Measurements from ENCODE around the gene OIT3. TPM values are rescaled to one million over a fixed set of nuclear protein-coding genes. Genes with fewer than 3 reads are reported as not detected.

Gene OIT3
- not detected in 2 replicates for total RNA-seq (ENCODE audit: low replicate concordance)

- peak; percentile 30 for DNase-seq (ENCODE audit: low spot score)
- Histone ChIP-seq H3K27ac (no peak within 1 kb of the TSS), H3K27me3 (no peaks in the 10 kb centered on the region), H3K4me3 (no peak within 1 kb of the TSS), H3K4me2 (no peak within 1 kb of the TSS), H3K9ac (no peak within 1 kb of the TSS), H3K4me1 (peaks cover 3% of the 10 kb centered on the region), H3K79me2 (ENCODE audit: low read depth) (no peaks in the 10 kb centered on the region), H3K36me3 (no peaks in the 10 kb centered on the region), H4K20me1 (ENCODE audit: low read depth) (no peaks in the 10 kb centered on the region), H3F3A (ENCODE audit: low read depth) (no peaks in the 10 kb centered on the region), H2AFZ (replicated peaks) (no peak within 1 kb of the TSS), H3K9me3 (ENCODE audit: low read depth) (no peaks in the 10 kb centered on the region)
- Mint-ChIP-seq H3K4me1 (no peaks in the 10 kb centered on the region), H3K36me3 (peaks cover 6% of the 10 kb centered on the region), H3K4me3 (no peak within 1 kb of the TSS), H3K27ac (no peak within 1 kb of the TSS), H3K9me3 (no peaks in the 10 kb centered on the region), H3K27me3 (ENCODE audit: insufficient read depth, low read depth) (no peaks in the 10 kb centered on the region)
- TF ChIP-seq EZH2phosphoT487 (IDR thresholded peaks at IDR 0.05) (no peak), EZH2 (IDR thresholded peaks at IDR 0.05) (no peak), CTCF (IDR thresholded peaks at IDR 0.05) (no peak)
Measured at GRCh38 chr10:72893136-72893798, at the start of gene OIT3. Gene OIT3, plus strand, starts transcription at chr10:72893739. Its CDS starts 60 bp downstream, at chr10:72893799.

GRCh38 chr10:72846238-72846637 is 47.3 kb upstream of the OIT3 start:
- Histone ChIP-seq H3K79me2 (ENCODE audit: low read depth) (no peaks in the 10 kb centered on the region), H3K4me2 (no peak overlapping the region), H3K9ac (no peak overlapping the region), H3K4me3 (no peak overlapping the region), H3K27me3 (no peaks in the 10 kb centered on the region), H3K4me1 (no peaks in the 10 kb centered on the region), H3K27ac (no peak overlapping the region), H3F3A (ENCODE audit: low read depth) (no peaks in the 10 kb centered on the region), H3K9me3 (ENCODE audit: low read depth) (no peaks in the 10 kb centered on the region), H3K36me3 (no peaks in the 10 kb centered on the region), H2AFZ (replicated peaks) (no peak overlapping the region), H4K20me1 (ENCODE audit: low read depth) (no peaks in the 10 kb centered on the region)
- H3K27ac Mint-ChIP-seq: no peak overlapping the region
- no peaks in the 10 kb centered on the region for H3K4me1 Mint-ChIP-seq
- DNase-seq (ENCODE audit: low spot score): no peak
- H3K27me3 Mint-ChIP-seq (ENCODE audit: insufficient read depth, low read depth): no peaks in the 10 kb centered on the region
- peaks cover 8% of the 10 kb centered on the region for H3K36me3 Mint-ChIP-seq
- no peaks in the 10 kb centered on the region for H3K9me3 Mint-ChIP-seq
- no peak overlapping the region for H3K4me3 Mint-ChIP-seq
- no peak for TF ChIP-seq EZH2phosphoT487 (IDR thresholded peaks at IDR 0.05)
- TF ChIP-seq EZH2 (IDR thresholded peaks at IDR 0.05): no peak
- TF ChIP-seq CTCF (IDR thresholded peaks at IDR 0.05): no peak

GRCh38 chr10:72847681-72848080 is 45.9 kb upstream of the OIT3 start:
- H3K27me3 ChIP-seq: no peaks in the 10 kb centered on the region
- no peak overlapping the region for H3K4me3 Mint-ChIP-seq
- H3K9me3 Mint-ChIP-seq: no peaks in the 10 kb centered on the region
- TF ChIP-seq EZH2 (IDR thresholded peaks at IDR 0.05) (no peak), CTCF (IDR thresholded peaks at IDR 0.05) (no peak), EZH2phosphoT487 (IDR thresholded peaks at IDR 0.05) (no peak)
- no peak for DNase-seq (ENCODE audit: low spot score)
- H4K20me1 ChIP-seq (ENCODE audit: low read depth): no peaks in the 10 kb centered on the region
- no peak overlapping the region for H3K9ac ChIP-seq
- no peak overlapping the region for H3K4me3 ChIP-seq
- H3K36me3 ChIP-seq: no peaks in the 10 kb centered on the region
- no peak overlapping the region for H3K4me2 ChIP-seq
- H3K4me1 ChIP-seq: no peaks in the 10 kb centered on the region
- H3K36me3 Mint-ChIP-seq: peaks cover 10% of the 10 kb centered on the region
- H3K9me3 ChIP-seq (ENCODE audit: low read depth): no peaks in the 10 kb centered on the region
- no peak overlapping the region for H3K27ac Mint-ChIP-seq
- H2AFZ ChIP-seq (replicated peaks): no peak overlapping the region
- no peaks in the 10 kb centered on the region for H3K79me2 ChIP-seq (ENCODE audit: low read depth)
- H3K27ac ChIP-seq: no peak overlapping the region
- H3F3A ChIP-seq (ENCODE audit: low read depth): no peaks in the 10 kb centered on the region
- no peaks in the 10 kb centered on the region for H3K27me3 Mint-ChIP-seq (ENCODE audit: insufficient read depth, low read depth)
- no peaks in the 10 kb centered on the region for H3K4me1 Mint-ChIP-seq
